Transverse colon (tissue), 4 donors: ENCODE measurements around the gene PLXDC2.

Source experiments
- EP300 ChIP-seq: sonication (generic); formaldehyde crosslinking; IDR thresholded peaks from one replicate; pipeline ENCODE4 v1.6.1; 2017; ENCODE audit warnings: antibody characterized with exemption, low read depth
- POLR2A ChIP-seq: fragments of 450-650 bp; IDR thresholded peaks from one replicate; pipeline ENCODE4 v1.6.1; 2016; ENCODE audit warnings: antibody characterized with exemption, mild to moderate bottlenecking, moderate library complexity
- POLR2AphosphoS5 ChIP-seq, 3 donors: sonication (generic); formaldehyde crosslinking; IDR thresholded peaks; one replicate each; pipeline ENCODE4 v1.6.1; 2016; ENCODE audit warnings: antibody characterized with exemption in 3 of 3
- TF ChIP-seq, protein P1 (sequence below), 5 experiments: fragments of 200-600 bp in 3 of 5; fragments of 450-650 bp in 2 of 5; sonication (generic) in 3 of 5; IDR thresholded peaks; 1 replicate in 2 of 5; 2 replicates in 3 of 5; pipeline ENCODE4 v1.5.1; 2016 to 2017; ENCODE audit warnings: antibody characterized with exemption in 5 of 5, inconsistent platforms in 3 of 5, mild to moderate bottlenecking in 2 of 5, moderate library complexity in 1 of 5

- TF ChIP-seq, protein P1, sequence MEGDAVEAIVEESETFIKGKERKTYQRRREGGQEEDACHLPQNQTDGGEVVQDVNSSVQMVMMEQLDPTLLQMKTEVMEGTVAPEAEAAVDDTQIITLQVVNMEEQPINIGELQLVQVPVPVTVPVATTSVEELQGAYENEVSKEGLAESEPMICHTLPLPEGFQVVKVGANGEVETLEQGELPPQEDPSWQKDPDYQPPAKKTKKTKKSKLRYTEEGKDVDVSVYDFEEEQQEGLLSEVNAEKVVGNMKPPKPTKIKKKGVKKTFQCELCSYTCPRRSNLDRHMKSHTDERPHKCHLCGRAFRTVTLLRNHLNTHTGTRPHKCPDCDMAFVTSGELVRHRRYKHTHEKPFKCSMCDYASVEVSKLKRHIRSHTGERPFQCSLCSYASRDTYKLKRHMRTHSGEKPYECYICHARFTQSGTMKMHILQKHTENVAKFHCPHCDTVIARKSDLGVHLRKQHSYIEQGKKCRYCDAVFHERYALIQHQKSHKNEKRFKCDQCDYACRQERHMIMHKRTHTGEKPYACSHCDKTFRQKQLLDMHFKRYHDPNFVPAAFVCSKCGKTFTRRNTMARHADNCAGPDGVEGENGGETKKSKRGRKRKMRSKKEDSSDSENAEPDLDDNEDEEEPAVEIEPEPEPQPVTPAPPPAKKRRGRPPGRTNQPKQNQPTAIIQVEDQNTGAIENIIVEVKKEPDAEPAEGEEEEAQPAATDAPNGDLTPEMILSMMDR (IDR thresholded peaks at IDR 0.05): no peak
- no peak for TF ChIP-seq EP300
- TF ChIP-seq POLR2A: no peak
- no peak for TF ChIP-seq POLR2AphosphoS5 (IDR thresholded peaks at IDR 0.05)
Observed at GRCh38 chr10:19785366-19785765, 30.9 kb upstream of the PLXDC2 start.
